H54 (cell line): Measurements from ENCODE around the gene SLC13A4.
"Not testable (repeated sequence)": the region's sequence is repeated elsewhere in the genome, so short reads cannot be mapped to it uniquely, and the experiment has no call there.

ENCODE experiments used
- DNase-seq: peaks from one replicate; pipeline ENCODE4 v3.0.0; 2011; ENCODE audit warnings: low spot score, mixed read lengths; ENCODE audit not compliant: insufficient read length
- FAIRE-seq: peaks from 3 replicates; lab custom pipeline; 2011; peaks lifted over from hg19 to GRCh38; lab: Jason Lieb, UNC
- POLR2A ChIP-seq: IDR thresholded peaks from 2 replicates; pipeline ENCODE4 v1.6.1; 2011; ENCODE audit warnings: low read depth, mild to moderate bottlenecking, low read length

Gene SLC13A4

DNA sequence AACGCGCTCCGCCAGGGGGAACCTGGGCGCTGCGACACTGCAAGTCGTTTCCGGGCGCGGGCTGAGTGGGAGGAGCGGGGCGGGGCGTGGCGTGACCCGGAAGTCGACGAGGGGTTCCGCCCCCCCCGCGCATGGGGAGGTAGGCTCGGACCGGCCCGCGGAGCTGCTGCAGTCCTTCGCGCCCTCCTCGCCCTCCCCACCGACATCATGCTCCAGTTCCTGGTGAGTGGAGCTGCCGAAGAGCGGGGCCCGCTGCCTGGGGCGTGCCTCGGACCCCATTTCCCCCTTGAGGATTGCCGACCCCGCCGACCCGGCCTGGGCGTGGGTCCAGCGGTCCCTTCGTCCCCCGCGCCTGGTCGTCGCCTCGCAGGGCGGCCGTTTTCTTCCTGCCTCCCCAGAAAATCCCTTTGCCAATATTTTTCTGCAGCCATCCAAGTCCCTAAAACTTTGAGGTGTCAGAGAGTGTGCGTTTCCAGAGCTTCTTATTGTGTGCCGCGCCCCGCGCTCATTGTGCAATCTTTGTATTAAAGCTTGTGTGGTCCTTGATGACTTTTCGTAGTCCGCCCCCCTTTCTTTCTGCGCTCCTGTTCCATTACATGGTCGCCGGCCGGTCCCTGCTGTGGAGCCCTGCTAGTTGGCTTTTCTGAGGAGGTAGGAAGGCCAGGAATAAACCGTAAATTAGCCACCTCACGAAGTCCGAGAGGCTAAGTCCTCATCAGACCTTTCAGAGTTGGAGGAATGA, 65.4 kb downstream of the SLC13A4 start, which contains the start of gene STMP1:
TSS of gene STMP1 (plus strand) at position 142 of the 742 bp plus-strand sequence.
- no peak for FAIRE-seq
- DNase-seq: peak; percentile 78
- peak; percentile 99 for TF ChIP-seq POLR2A

DNA sequence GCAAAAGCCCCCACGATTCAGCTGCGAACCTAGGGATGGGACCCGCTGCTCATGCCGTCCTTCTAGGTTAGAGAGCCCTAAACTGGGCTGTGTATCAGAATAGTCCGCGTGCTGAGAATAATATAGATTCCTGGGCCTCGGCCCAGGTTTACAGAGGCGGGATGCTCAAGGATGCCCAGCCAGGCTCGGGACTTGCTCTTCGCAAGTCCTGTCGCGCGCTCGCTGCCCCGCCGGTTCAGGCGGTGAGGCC, 65.9 kb downstream of the SLC13A4 start:
- TF ChIP-seq POLR2A: no peak
- DNase-seq: no peak
- no peak for FAIRE-seq

DNA sequence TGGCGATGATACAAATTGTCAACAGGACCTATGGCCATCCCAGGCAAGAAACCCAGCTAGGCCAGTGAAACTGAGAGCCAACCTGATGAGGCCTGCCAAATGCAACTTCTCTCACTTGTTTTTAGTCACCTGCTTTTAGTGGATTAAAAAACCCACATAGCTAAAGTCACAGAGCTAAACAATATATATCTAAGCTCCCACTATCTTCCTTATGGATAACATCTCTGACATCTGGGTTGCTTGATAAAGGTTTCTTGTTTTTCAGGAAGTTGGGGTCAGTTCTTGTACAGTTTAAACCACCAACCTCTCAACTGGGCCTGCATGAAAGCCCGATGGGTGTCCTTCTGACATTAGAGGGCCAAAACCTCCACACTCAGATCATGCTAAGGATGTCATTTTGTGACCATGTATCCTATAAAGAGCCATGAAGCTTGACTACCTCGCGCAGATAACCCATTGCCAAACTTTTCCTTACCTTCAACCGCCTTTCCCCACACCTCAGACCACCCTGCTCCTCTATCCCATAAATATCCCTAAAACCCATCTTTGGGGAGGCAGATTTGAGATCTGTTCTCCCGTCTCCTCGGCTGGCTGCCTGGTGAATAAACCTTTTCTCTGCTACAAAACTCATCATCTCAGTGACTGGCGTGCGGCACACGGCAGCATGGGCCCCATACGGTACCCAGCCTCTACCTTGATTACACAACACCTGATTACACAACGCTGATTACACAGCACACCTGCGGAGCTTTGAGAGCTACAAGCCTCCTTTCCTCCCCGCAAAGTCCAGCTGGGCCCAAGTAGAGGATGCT, 66.5 kb downstream of the SLC13A4 start:
- TF ChIP-seq POLR2A: no peak
- no peak for FAIRE-seq
- DNase-seq: no peak

DNA sequence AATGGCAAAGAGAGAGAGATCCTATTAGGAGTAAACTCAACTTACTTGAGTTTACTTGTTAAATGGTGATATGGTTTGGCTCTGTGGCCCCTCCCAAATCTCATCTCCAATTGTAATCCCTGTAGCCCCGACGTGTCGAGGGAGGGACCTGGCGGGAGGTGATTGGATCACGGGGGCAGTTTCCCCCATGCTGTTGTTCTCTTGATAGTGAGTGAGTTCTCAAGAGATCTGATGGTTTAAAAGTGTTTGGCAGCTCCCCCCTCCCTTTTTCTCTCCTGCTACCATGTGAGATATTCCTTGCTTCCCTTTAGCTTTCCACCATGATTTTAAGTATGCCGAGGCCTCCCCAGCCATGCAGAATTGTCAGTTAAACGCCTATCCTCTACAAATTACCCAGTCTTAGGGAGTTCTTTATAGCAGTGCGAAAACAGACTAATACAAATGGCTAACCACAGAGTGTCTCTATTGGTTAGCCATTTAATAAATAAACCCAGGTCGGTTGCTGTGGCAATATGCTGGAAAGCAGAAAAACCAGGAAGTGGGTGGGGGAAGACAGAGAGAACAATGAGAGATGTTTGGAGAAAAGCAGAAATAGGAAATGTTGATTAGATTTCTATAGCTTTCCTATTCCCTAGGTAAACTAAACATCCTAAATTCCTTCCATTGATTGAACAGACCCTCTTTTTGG, 68.7 kb downstream of the SLC13A4 start:
- FAIRE-seq: no peak
- no peak for DNase-seq
- TF ChIP-seq POLR2A: no peak

DNA sequence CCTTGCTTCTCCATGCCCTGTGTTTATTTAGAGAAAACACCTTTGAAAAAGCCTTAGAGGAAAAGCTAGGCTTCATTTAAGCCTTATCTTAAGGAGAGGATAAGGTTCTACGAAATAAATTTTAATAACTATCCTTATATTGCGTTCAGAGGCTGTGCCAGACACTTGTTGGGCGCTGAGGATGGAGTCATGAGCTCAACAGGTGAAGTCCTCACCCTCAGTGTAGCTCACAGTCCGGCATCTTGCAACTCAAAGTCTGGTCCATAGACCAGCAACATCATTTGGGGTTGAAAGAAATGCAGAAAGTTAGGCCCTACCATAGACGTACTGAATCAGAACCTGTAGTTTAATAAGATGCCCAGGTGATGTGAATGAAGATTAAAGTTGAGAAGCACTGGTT, 69.4 kb downstream of the SLC13A4 start:
- FAIRE-seq (no peak), DNase-seq (no peak)
- TF ChIP-seq POLR2A: no peak

DNA sequence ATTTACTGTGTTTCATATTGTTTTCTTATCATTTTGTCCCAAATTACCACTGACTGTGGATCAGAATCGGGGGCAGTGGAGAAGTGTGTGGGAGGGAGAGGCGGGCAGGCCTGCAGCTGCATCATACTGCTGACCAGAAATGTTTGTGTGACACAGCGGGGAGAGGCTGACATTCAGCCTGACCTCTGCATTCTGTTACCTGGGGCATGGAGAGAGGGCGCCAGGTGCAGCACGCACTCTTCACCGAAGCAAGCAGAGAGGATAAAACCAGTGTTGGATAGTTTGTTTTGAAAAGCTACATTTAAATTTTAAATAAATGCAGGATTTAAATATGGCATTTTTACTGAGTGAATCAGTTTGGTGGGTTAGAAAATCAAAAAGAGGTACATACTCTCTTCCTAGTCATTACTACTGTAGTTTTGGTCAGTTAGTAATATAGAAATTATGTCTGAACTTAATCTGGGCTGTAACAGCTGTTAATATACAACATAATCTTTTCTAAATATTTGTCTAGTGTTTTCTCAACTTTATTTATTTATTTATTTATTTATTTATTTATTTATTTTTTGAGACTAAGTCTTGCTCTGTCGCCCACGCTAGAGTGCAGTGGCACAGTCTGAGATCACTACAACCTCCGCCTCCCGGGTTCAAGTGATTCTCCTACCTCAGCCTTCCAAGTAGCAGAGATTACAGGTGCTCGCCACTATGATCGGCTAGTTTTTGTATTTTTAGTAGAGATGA, 74.5 kb downstream of the SLC13A4 start:
- FAIRE-seq (no peak), DNase-seq (no peak)
- no peak for TF ChIP-seq POLR2A

DNA sequence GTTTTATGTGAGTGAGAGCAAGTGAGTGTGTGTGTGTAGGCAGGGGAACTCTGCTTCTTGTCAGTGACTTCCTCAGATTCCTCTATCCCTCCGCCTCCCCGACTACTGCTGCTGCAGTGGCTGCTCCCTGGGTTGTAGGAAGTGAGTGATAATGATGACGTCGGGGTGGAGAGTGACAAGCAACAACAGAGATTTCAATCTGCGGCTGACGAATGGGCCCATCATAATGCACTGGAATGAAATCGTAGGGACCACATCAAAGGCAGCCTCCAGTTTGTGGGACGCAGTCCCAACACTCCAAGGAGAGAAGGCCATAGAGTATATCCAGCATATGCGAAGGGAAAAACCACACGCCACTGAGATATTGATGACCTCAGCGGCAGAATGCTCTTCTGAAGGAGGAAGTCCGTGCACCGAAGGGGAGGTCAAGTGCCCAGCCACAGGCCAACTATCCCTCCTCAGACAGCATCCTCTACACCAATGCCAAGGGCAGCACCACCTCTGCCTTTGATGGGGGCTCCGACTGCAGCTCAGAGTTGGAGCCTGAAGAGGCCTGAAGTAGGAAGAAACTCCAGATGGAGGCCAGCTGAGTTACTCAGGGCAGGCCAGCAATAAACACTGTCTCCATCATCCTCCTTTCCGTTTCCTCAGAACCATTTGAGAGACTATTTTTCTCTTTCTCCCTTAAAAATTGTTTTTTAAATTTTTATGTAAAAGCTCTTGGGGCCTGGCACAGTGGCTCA, 77.0 kb downstream of the SLC13A4 start:
- FAIRE-seq: no peak
- TF ChIP-seq POLR2A: no peak

DNA sequence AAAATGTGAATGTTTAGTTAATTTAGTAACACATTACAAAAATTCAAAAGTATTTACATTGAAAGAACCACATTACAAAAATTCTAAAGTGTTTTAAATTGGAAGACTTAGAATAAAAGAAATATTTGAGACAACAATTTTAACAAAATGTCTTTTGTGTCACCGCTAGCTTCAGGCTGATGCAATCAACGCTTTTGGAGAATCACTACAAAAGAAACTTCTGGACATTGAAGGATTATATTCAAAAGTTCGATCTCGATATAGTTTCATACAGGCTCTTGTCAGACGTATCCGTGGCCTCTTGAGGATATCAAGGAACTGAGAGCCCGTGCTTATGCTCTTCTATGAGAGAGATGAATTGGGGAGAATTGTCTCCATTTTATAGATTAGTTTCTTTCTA, 79.8 kb downstream of the SLC13A4 start:
- no peak for TF ChIP-seq POLR2A
- FAIRE-seq (no peak), DNase-seq (no peak)

More for the DNA sequence above, 77.0 kb downstream of the SLC13A4 start:
- no peak for DNase-seq

DNA sequence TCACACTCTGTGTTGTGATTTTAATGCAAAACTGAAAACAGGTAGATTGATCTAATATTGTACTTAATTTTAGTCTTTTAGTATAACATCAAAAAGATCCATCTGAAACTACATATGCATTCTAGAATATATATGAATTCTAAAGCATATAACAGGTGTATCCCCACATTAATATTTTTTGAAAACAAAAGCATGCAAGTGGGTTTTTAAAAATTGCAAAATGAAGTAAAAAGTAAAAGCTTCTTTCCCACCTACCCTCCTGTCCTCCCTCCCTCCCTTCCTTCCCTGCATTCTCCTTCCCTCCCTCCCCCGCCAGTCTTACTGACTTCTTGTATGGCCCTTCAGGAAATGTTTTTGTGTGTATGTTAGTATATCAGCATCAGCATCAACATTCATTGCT, 80.2 kb downstream of the SLC13A4 start:
- no peak for TF ChIP-seq POLR2A
- DNase-seq: no peak

DNA sequence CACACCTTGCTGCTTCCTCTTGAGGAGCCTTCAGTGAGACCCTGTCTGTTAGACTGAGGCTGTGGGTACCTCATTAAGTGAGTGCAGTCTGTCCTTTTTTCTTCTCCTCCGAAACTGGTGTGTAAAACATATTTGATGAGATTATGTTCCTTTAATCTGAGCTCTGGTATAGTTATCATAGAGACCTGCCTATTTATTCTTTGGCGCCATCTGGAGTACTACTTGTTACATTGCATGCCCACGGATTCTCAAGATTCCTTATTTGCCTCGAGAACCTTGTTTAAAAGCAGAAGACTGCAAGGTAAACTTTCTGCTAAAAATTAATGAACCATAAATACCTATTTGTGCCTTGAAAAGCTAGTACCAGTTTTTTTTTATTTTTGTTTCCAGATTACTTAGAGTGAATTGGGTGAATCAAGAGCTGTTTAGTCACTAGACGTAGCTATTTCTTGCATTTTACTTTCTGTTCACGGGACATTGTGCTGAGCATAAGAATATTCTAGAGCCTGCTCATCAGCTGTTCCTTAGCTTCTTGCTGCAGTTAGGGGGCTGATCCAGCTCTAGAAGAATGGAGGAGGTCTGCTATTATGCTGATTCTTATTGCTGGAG, 82.6 kb downstream of the SLC13A4 start:
- DNase-seq: no peak
- no peak for TF ChIP-seq POLR2A
- FAIRE-seq: no peak

More for the DNA sequence above, 80.2 kb downstream of the SLC13A4 start:
- no peak for FAIRE-seq

DNA sequence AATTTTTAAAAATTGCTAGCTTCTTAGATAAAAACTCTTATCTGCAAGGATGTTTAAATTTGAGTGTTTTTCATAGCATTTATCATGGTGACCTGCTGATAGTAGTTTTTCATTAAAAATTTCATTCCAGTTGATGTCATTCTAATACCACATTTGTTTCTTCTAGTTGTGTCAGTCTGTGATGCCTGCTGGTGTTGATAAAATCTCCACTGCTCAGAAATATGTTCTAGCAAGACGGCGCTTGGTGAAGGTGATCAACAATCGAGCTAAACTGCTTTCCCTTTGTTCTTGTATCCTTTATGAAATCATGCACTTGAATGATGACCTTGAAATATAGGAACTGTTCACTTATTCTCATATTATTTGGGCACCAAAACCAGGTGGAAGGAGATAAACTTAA, 83.3 kb downstream of the SLC13A4 start:
- no peak for TF ChIP-seq POLR2A
- FAIRE-seq: no peak
- DNase-seq: no peak

DNA sequence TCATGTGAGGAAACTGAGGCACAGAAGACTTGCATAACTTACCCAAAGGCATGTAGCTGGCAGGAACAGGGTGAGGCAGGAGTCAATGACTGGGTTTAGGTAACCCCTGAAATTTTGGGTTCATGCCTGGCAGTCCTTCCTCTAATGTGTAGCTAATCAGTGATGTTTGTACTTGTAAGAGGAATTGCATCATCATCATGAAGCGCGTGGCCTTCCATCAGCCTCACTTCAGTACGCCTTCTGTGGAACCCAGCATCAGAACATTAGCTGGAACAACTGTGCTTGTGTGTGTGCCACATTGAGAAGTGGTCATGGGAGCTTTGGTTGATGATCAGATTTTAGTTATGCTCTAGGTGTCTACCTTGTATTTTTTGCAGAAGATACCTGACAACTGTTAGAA, 83.8 kb downstream of the SLC13A4 start:
- no peak for TF ChIP-seq POLR2A
- no peak for FAIRE-seq
- no peak for DNase-seq

DNA sequence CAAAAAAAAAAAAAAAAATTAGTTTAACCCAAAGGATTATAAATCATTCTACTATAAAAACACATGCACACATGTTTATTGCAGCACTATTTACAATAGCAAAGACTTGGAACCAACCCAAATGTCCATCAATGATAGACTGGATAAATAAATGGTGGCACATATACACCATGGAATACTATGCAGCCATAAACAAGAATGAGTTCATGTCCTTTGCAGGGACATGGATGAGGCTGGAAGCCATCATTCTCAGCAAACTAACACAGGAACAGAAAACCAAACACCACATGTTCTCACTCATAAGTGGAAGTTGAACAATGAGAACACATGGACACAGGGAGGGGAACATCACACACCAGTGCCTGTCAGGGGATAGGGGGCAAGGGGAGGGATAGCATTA, 88.3 kb downstream of the SLC13A4 start:
- DNase-seq, FAIRE-seq: not testable (repeated sequence)
